Effector memory CD4-positive, alpha-beta T cell (primary cell): ENCODE measurements around the gene PIK3R5.

Experiments used
- DNase-seq, 3 donors: peaks; one replicate each; pipeline ENCODE4 v3.0.0-alpha.2; 2020
- H3K27ac ChIP-seq: 2 replicates; pipeline ENCODE4 v1.7.0; 2013; ENCODE audit warnings: mild to moderate bottlenecking, low read length, moderate library complexity; ENCODE audit not compliant: insufficient read depth, poor library complexity, severe bottlenecking
- H3K27me3 ChIP-seq: replicated peaks from 2 replicates; pipeline ENCODE4 v1.7.0; 2013; ENCODE audit warnings: mild to moderate bottlenecking, low read length; ENCODE audit not compliant: insufficient read depth, control insufficient read depth, poor library complexity, severe bottlenecking
- H3K36me3 ChIP-seq: 2 replicates; pipeline ENCODE4 v1.7.0; 2013; ENCODE audit warnings: mild to moderate bottlenecking, low read length, moderate library complexity; ENCODE audit not compliant: control insufficient read depth, insufficient read depth
- H3K4me1 ChIP-seq: 2 replicates; pipeline ENCODE4 v1.7.0; 2013; ENCODE audit warnings: low read length, mild to moderate bottlenecking; ENCODE audit not compliant: control insufficient read depth, insufficient read depth, poor library complexity, severe bottlenecking
- H3K4me3 ChIP-seq: 2 replicates; pipeline ENCODE4 v1.7.0; 2013; ENCODE audit warnings: low read length, low read depth, mild to moderate bottlenecking; ENCODE audit not compliant: insufficient read depth, poor library complexity, severe bottlenecking
- H3K9me3 ChIP-seq: 2 replicates; pipeline ENCODE4 v1.7.0; 2013; ENCODE audit warnings: mild to moderate bottlenecking, low read length, moderate library complexity; ENCODE audit not compliant: control insufficient read depth

The PIK3R5 gene

DNA sequence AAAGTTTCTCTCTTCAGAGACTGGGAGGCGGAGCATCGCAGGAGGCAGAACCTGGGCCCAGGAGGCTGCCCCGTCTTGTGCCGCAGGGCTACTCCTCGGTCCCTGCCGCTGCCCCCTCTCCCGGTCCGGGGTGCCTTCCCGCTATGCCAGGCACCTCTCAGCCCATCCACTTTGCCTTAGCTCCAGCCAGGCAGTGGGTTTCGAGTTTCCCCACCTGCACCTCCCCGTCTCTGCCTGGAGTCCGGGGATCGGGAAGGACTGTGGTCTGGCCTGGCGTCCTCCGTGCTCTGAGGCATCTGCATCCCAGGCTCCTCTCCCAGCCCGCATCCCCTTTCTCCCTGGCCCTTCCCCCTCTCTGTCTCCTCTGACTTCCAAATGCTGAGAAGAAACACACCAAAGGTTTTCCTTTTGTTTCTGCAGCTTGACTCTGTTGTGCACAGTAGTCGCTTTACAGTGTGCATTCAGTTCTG, 71.3 kb downstream of the PIK3R5 start:
- Histone ChIP-seq H3K27ac (no peak overlapping the region), H3K4me1 (peaks cover 46% of the 10 kb centered on the region), H3K36me3 (peaks cover 64% of the 10 kb centered on the region), H3K4me3 (no peak overlapping the region), H3K27me3 (no peaks in the 10 kb centered on the region), H3K9me3 (no peaks in the 10 kb centered on the region)
- DNase-seq, result no peak

DNA sequence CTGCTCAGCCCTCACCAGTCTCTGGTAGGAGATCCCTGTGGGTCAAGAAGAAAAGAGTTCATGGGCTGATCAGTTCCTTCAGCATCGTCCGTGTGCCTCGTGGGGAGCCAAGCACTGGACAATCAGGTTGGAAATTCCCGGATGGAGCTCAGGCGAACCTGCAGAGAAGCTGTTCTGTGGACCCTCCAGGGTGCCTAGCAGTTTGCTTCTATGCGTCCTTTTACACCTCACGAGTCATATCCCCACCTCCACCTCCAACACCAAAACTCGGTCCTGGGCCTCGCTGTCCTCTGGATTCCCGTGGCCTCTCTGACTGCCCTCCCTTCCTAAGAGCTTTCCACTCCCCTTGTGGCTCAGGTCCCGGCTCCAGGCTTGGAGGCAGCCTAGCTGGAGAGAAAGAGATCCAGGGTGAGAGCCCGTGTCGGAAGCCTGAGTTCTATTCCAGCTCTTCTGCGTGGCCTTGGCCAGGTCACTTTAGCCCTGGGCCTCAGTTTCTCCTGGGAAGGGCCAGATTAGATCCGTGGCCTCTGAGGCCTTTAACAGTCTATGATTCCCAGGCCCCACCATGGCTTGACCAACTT, 71.8 kb downstream of the PIK3R5 start:
- DNase-seq, result no peak
- no peak overlapping the region for H3K4me3 ChIP-seq
- H3K36me3 ChIP-seq, result peaks cover 69% of the 10 kb centered on the region
- H3K9me3 ChIP-seq, result no peaks in the 10 kb centered on the region
- H3K4me1 ChIP-seq, result peaks cover 44% of the 10 kb centered on the region
- no peaks in the 10 kb centered on the region for H3K27me3 ChIP-seq
- H3K27ac ChIP-seq, result no peak overlapping the region

DNA sequence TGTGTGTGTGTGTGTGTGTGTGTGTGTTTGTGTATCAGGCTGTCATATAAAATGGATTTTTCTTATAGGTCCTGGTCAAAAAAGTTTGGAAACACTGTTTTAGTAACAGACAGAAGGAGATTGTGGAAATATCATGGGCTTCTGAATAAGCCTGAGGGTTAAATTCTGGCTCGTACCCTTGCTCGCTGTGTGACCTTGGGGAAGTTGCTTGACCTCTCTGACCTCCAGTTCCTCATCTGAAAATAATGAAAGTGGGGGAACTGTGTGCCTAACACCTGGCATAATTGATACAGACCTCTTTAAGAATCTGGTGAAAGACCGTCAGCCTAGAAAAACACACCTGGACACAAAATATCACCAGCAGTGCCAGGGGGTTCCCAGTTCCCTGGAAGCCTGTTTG, 72.4 kb downstream of the PIK3R5 start:
- Histone ChIP-seq H3K9me3 (no peaks in the 10 kb centered on the region), H3K27me3 (no peaks in the 10 kb centered on the region), H3K27ac (no peak overlapping the region), H3K36me3 (peaks cover 76% of the 10 kb centered on the region), H3K4me1 (peaks cover 37% of the 10 kb centered on the region), H3K4me3 (no peak overlapping the region)
- DNase-seq, result no peak

DNA sequence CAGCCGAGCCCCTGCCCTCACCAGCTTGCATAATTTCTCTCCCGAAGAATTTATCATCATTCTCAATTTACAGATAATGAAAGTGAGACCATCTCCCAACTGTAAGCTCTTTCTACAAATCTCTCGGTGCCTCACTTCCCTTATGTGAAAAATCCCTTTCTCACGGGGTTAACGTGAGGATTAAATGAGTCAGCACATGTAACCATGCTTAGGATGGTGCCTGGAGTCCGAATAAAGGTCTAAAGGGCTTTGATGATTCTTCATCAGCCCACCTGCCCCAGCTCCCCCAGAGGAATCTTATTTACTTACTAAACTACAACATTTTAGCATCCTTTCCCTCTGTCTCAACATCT, 73.2 kb downstream of the PIK3R5 start:
- Histone ChIP-seq H3K27ac (no peak overlapping the region), H3K9me3 (no peaks in the 10 kb centered on the region), H3K27me3 (no peaks in the 10 kb centered on the region), H3K4me3 (no peak overlapping the region), H3K36me3 (peaks cover 73% of the 10 kb centered on the region), H3K4me1 (peaks cover 30% of the 10 kb centered on the region)
- DNase-seq, result no peak

DNA sequence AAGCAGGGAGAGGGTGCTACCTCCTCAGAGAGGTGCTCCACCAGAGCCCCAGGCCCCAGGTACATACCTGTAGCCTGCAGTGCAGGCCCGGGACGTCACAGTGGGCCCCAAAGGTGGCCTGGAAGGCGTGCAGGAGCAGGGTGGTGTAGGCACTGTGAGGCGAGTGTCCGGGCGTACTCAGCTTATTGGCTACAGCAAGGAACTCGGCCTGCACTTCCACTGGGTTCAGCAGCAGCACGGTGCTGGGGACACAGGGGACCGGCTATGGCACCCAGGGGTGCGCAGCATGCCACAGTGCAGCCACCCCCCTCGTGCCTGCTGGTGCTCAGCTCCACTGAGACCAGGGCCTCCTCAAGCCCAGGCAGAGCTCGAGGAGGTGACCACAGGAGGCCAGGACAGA, 74.8 kb downstream of the PIK3R5 start:
- Histone ChIP-seq H3K36me3 (peaks cover 74% of the 10 kb centered on the region), H3K9me3 (no peaks in the 10 kb centered on the region)

DNA sequence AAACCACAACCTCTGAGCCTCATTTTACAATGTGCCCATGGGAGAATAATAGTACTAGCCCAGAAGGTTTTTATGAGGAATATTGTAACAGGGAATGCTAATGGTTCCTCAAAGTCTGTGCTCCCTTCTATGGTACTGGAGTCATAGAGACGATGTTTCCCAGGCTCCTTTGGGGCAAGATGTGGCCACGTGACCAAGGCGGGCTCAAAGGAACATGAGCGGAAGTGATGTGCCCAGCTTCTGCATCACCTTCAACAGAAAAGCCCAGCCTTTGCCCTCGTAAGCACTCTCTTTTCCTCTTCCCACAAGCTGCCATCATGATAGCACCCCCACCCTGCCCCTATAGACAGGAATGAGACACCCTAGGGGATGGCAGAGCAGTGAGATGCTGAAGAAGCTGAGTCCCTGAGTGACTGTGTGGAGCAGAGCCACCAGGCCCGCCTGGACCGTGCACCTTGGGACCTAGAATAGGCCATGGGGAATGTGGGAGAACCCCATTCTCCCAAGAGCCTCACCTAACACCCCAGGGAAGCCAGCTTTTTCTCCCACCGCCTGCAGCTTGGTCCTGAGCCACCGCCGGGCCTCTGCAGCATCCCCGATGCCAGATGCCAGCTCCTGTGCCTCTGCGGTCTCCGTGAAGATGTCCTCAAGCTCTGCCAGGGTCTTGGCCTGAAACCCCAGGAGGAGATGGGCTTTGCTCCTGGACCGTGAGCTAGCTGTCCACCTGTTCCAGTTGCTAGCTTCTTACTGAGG, 75.9 kb downstream of the PIK3R5 start:
- H3K36me3 ChIP-seq, result peaks cover 72% of the 10 kb centered on the region

More for the DNA sequence above, 74.8 kb downstream of the PIK3R5 start:
- peaks cover 13% of the 10 kb centered on the region for H3K4me1 ChIP-seq
- DNase-seq, result no peak
- no peak overlapping the region for H3K27ac ChIP-seq
- no peak overlapping the region for H3K4me3 ChIP-seq
- no peaks in the 10 kb centered on the region for H3K27me3 ChIP-seq

DNA sequence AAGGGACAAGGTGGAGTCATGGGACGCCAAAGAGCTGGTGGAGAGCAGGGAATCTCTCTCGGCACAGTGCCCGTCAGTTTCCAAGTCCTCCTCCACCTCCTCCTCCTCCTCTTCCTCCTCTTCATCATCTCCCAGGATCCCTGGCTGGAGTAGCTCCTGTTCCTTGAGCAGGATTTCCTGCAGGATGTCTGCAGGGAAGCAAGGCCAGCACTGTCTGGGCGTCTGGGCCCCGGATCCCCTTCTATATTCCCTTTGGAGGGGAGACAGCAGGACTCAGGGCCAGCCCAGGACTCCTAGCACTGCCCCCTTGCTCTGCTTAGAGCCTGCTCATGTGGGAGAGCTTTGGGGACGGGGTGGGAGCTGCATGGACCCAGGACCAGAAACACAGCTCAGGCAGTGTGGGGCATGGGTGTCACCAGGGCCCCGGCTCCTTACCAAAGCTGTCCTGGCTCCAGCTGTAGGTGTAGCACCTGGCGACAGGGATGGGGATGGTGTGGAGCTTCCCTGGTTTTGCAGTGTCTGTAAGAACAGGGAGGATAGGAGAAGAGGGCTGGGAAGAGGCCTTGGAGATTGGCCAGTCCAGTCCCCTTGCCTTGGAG, 76.7 kb downstream of the PIK3R5 start:
- H3K27ac ChIP-seq, result no peak overlapping the region
- H3K4me3 ChIP-seq, result no peak overlapping the region
- no peaks in the 10 kb centered on the region for H3K4me1 ChIP-seq
- H3K36me3 ChIP-seq, result peaks cover 78% of the 10 kb centered on the region
- H3K9me3 ChIP-seq, result no peaks in the 10 kb centered on the region
- no peak for DNase-seq
- H3K27me3 ChIP-seq, result no peaks in the 10 kb centered on the region

More for the DNA sequence above, 75.9 kb downstream of the PIK3R5 start:
- H3K4me3 ChIP-seq, result no peak overlapping the region
- no peaks in the 10 kb centered on the region for H3K27me3 ChIP-seq
- H3K27ac ChIP-seq, result no peak overlapping the region
- no peak for DNase-seq
- H3K9me3 ChIP-seq, result no peaks in the 10 kb centered on the region
- peaks cover 5% of the 10 kb centered on the region for H3K4me1 ChIP-seq

DNA sequence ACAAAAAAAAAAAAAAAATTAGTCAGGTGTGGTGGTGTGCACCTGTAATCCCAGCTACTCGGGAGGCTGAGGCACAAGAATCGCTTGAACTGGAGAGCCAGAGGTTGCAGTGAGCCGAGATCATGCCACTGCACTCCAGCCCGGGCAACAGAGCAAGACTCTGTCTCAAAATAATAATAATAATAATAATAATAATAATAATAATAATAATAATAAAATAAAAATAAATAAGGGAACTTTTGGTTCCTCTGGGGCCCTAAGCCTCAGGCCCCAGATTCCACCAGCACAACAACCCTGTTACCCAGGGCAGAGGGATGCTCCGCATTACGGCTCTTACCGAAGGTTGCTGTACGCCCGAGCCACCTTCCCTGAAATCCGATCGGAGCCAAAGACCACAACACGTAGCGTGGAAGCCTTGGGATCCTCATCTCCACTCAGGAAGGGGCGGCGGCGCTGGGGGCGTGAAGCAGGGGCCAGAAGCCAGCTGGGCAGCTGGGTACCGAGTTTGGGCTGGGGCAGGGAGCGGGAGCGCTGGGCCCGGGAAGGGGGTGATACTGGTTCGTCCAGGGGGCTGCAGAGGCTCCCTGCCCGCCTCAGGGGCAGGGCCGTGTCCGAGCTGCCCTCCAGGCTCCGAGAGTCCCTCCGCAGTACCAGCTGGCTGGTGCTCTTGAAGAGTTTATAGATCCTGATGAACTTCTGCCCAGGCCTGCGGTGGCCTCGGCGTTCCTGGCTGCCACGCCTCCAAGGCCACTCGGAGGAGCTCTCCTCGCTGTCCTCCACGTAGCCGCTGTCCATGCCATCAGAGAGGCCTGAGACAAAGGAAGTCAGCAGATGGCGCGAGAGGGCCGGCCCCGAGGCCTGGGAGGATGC, 77.4 kb downstream of the PIK3R5 start:
- H3K4me3 ChIP-seq, result no peak overlapping the region
- no peak overlapping the region for H3K27ac ChIP-seq
- no peaks in the 10 kb centered on the region for H3K27me3 ChIP-seq
- DNase-seq, result no peak
- H3K36me3 ChIP-seq, result peaks cover 77% of the 10 kb centered on the region
- H3K4me1 ChIP-seq, result no peaks in the 10 kb centered on the region
- no peaks in the 10 kb centered on the region for H3K9me3 ChIP-seq

DNA sequence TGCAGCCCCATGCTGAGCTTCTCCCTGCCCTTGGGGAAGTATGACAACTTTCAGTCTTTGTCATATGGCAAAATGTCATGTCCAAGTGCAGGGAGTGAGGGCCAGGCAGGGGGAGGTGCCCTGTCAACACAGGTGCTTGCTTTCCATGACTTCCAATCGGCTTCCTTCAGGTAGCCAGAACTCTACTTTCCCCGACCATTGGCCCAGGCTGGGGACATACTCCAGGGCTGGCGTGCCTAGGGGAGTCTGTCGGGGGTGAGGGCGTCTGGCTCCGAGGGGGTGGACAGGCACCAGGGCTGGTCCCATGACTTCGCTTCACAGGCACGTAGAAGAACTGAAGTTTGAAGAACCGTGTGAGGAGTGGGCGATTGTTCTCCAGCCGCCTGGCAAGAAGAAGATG, 78.2 kb downstream of the PIK3R5 start:
- Histone ChIP-seq H3K27ac (no peak overlapping the region), H3K27me3 (no peaks in the 10 kb centered on the region), H3K36me3 (peaks cover 79% of the 10 kb centered on the region), H3K4me1 (no peaks in the 10 kb centered on the region), H3K4me3 (no peak overlapping the region), H3K9me3 (no peaks in the 10 kb centered on the region)
- DNase-seq, result no peak
